ENCODE results near the gene MYO1A. TPM values are rescaled to one million over a fixed set of nuclear protein-coding genes. Genes with fewer than 3 reads are reported as not detected.
"Not testable (repeated sequence)": the region's sequence is repeated elsewhere in the genome, so short reads cannot be mapped to it uniquely, and the experiment has no call there.

MYO1A gene
- polyA plus RNA-seq, 3 donors, result 0.08 to 1.5 (median 0.11) TPM

DNA sequence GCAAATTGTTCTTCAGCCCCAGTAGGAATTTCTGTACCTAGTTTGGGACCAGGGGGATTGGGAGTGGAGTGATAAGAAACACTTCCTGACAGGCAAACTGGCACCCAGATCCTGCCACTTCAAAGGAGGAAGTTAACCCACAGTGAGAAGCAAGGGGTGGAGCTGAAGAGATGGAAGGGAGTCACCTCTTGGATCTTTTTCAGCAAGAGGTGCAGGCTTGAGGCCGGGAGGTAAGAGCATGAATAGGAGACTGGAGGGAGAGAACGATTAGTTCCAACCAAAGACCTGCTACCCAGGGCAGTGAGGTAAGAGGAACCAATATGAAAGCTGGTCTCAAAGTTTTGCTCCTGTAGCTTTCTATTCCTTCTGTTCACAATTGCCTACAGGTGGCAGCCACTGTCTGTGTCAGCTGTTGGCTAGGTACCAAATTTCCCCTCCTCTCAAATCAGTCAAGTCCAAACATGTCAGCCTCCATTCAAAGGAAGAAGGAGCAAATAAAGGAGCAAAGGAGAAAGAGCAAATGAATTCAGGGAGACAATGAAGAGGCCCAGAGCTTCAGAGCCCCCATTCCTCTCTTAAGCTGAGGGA lies 18.7 kb downstream of the MYO1A start:
- WGBS, 3 donors, result 18 to 26% (median 23%) methylated on average over 2 of the region's 2 CpGs
- no peak overlapping the region for H3K27ac ChIP-seq (ENCODE audit: low read depth, low read length)

DNA sequence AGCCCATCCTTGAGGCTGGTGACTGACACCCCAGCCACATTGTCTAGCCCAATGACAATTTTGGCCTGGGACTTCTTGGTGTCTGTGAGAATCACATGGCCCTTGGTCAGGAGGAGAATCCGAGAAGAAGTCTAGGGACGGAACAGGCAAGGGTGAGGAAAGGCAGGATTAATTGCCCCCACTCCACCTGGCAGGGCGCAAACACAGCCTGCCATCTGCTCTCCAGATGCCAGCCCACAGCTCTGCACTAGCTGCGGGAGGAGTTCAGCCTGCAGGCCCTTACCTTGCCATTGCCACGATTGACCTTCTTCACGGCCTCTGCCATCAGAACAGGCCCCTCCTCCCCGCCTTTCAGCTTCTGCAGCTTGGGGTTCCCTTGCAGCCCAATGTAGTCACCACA lies 20.5 kb downstream of the MYO1A start:
- 83 to 98% (median 95%) methylated on average over 7 of the region's 7 CpGs for WGBS, 3 donors
- H3K27ac ChIP-seq (ENCODE audit: low read depth, low read length), result no peak overlapping the region

DNA sequence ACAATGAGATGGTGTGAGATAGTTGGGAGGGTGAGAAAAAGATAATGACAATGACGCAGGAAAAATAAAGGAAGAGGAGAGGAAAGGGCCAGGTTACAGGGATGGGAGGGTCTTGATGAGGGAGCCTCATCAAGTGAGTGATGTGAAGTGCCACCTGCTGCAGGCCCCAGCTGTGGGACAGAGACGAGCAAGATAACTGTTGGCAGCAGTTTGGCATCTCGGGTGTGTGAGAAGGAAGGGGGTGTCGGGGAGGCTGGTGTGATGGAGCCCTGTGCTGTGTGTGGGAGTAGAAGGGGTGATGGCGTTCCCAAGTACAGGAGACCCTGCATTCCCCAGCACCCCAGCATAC lies 22.1 kb downstream of the MYO1A start:
- no peak overlapping the region for H3K27ac ChIP-seq (ENCODE audit: low read depth, low read length)

DNA sequence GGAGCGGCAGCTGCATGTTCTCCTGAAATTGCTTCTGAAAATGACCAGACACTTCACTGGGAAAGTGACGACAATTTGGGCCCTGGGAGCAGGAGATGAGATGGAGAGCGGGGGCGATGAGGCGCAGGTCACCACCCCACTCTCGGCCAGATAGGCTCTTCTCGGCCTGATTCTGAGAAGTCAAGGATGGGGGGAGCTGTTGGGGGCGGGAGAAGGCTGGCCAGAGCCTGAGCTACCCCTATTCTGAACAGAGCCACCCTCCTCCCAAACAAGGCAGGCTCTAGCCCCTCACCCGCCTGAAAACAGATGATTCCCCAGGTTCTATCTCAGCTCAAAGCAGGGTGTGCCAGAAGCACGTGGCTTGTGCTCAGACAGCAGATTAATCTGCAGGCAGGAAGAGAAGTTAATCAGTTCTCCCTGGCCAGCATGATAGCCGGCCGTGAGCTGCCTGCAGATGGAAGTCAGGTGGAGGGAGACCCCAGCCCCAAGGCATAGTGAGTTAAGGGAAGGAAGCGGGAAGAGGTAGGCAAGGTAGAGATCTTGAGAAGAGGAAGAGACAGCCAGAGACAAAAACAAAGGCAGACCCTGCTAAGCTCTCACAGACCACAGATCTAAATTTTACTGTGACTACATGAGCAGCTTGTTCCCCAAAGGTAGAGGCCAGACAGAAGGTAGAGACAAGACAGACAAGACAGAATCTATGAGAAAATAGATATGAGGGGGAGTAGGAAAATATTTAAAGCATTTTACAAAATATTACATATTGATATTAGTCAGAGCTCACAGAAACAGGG lies 22.7 kb downstream of the MYO1A start:
- WGBS, 3 donors, result 53 to 59% (median 56%) methylated on average over 13 of the region's 13 CpGs
- H3K27ac ChIP-seq (ENCODE audit: low read depth, low read length), result no peak overlapping the region

More for the DNA sequence above, 22.1 kb downstream of the MYO1A start:
- WGBS, 3 donors, result 56 to 77% (median 63%) methylated on average over 5 of the region's 5 CpGs

DNA sequence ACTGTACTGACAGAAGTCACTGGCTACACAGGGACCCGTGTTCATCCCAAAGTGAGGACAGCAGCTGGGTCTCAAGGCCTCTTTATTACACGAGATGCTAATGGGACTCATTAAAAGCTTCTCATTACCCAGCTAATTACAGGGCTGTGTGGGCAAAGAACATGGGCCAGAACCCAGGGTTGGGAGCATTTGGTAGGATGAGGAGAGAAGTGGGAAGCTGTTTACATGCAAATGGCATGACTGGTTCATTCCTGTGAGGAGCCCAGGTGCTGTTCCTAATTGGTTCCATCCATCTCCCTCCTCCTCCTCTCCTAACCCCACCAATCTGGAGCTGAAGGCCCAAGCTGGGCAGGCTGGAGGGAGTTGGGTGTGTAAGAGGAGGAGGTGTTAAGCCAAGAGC lies 24.7 kb downstream of the MYO1A start:
- H3K27ac ChIP-seq (ENCODE audit: low read depth, low read length), result no peak overlapping the region
- WGBS, 3 donors, result 70 to 86% (median 76%) methylated on average over 2 of the region's 2 CpGs

DNA sequence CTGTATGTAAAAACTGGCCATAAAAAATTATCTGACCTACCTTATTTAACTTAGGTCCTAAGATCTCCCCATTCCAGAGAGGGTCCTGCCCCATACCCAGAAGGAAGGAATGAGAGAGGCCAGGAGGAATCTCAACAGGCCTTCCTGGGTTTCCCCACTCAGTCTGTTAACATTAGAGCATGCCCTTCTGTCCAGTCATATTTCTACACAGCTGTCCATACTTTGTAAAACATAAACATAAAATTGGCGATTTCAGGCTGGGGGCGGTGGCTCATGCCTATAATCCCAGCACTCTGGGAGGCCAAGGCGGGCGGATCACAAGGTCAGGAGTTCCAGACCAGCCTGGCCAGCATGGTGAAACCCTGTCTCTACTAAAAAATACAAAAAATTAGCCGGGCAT lies 27.6 kb downstream of the MYO1A start:
- H3K27ac ChIP-seq (ENCODE audit: low read depth, low read length), result not testable (repeated sequence)

DNA sequence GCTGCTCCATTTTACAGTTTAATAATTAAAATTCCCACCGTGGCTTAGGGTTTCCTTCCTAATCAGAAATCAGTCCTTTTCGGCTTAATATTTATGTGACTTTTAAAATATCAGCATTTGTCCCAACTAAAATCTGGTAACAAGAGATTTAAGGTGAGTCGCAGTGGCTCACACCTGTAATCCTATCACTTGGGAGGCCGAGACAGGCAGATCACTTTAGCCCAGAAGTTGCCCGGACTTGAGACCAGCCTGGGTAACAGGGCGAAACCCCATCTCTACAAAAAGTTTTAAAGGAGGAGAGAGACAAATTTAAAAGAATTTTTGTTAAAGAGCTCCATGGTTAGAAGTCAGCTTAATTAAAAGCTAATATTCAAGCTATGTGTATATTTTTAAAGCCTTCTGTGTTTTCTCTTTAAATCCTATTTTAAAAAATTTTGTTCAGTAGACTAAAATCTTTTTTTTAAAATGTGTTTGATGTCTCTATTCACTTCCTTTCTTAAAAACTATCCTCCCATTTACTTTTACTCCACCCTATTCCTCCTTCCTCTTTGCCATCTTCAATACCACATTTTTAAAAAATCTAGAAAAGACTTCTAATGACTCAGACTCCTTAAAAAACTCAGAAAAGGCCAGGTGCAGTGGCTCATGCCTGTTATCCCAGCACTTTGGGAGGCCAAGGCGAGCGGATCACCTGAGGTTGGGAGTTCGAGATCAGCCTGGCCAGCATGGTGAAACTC lies 29.8 kb downstream of the MYO1A start:
- H3K27ac ChIP-seq (ENCODE audit: low read depth, low read length), result no peak overlapping the region
- 84 to 90% (median 90%) methylated on average over 9 of the region's 9 CpGs for WGBS, 3 donors

More for the DNA sequence above, 27.6 kb downstream of the MYO1A start:
- WGBS, 3 donors, result 91 to 95% (median 93%) methylated on average over 5 of the region's 5 CpGs

DNA sequence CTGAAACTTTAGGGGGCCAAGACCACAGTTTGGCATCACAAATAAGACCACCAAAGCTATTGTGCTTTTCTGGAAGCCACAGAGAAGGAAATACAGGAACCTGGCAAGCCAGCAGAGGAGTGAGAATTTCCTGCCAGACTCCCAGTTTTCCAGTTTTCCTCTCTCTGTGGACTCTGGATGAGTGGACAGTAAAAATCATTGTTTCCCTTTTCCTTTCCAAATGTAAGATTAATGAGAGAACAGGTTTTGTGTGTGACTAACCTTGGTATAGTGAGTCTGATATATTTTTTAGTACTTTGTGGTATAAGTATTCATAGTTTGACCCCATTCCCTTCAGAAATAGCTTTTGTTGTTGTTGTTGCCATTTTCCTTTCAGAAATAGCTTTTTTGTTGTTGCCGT lies 31.0 kb downstream of the MYO1A start:
- H3K27ac ChIP-seq (ENCODE audit: low read depth, low read length), result no peak overlapping the region
- WGBS, 3 donors, result 78 to 83% (median 78%) methylated on average over 1 of the region's 1 CpG

DNA sequence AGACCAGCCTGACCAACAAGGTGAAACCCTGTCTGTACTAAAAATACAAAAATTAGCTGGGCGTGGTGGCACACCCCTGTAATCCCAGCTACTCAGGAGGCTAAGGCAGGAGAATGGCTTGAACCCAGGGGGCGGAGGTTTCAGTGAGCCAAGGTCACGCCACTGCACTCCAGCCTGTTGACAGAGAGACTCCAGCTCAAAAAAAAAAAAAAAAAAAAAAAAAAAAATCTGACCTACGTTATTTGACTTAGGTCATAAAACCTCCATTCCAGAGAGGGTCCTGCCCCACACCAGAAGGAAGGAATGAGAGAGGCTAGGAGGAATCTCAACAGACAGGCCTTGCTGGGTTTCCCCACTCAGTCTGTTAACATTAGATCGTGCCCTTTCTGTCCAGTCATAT lies 31.6 kb downstream of the MYO1A start:
- not testable (repeated sequence) for H3K27ac ChIP-seq (ENCODE audit: low read depth, low read length)
- WGBS, 3 donors, result 77 to 88% (median 77%) methylated on average over 5 of the region's 5 CpGs

DNA sequence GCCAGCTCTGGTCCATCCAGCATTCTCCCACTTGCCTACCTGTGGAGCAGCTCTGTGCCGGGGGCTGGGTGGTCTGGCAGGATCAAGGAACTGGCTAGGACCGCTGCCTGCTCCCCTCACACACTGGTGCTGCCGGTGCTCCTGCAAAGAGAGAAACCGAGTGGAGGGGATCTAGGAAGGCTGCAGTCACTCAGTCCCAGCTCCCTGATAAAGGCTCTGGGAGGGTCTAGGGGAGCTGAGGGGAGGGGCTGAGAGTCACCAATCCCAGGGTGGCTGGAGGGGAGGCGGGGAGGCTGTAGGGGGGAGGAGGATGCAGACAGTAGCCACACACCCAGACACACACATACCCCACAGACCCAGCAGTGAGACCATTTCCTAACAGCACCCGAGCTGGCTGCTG lies 33.6 kb downstream of the MYO1A start, which contains the start of gene TAC3:
TAC3 (minus strand) TSS at position 182 of the 400 bp plus-strand sequence. CDS start 732 bp downstream, outside the sequence.
- 31 to 63% (median 49%) methylated on average over 5 to 6 of the region's 6 CpGs for WGBS, 3 donors
- H3K27ac ChIP-seq (ENCODE audit: low read depth, low read length), result no peak within 1 kb of the TSS

DNA sequence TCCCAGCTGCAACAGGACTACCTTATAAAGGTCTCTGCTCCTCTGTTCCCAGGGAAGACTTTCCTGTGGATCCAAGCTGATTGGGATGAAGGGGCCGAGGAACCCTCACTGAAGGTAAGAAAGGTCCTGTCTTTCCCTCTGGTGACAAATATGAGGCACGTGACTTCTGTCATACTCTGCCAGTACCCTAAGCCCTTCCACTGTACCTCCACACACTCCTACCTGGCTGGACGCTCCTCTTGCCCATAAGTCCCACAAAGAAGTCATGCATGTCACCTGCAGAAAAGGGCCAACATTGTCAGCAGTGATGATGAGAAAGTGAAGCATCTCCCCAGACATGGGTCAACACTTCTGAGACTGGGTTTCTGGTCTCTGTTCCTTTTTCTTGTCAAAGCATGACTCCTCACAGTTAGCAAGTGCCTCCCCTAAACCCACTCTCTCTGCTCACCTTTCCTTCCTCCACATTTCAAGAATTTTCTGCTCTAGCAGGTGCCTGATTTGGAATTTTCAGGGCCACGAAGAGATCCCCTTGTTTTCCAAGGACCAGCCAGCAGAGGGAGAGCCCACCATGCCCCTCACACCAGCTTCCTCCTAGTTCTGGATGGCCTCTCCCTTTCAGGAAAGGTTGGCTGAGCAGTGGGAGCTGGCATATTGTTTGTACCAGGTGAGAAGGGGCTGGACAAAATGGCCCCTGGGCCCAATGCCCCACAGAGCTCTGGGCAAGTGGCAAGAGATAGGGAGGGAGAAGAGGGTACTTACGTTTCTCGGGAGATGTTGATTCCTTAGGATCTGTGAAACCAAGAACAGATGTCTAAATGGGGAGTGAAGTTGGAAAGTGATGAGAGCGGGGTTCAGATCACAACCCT lies 37.1 kb downstream of the MYO1A start:
- WGBS, 3 donors, result 69 to 83% (median 80%) methylated on average over 7 of the region's 7 CpGs
- H3K27ac ChIP-seq (ENCODE audit: low read depth, low read length), result no peak overlapping the region

DNA sequence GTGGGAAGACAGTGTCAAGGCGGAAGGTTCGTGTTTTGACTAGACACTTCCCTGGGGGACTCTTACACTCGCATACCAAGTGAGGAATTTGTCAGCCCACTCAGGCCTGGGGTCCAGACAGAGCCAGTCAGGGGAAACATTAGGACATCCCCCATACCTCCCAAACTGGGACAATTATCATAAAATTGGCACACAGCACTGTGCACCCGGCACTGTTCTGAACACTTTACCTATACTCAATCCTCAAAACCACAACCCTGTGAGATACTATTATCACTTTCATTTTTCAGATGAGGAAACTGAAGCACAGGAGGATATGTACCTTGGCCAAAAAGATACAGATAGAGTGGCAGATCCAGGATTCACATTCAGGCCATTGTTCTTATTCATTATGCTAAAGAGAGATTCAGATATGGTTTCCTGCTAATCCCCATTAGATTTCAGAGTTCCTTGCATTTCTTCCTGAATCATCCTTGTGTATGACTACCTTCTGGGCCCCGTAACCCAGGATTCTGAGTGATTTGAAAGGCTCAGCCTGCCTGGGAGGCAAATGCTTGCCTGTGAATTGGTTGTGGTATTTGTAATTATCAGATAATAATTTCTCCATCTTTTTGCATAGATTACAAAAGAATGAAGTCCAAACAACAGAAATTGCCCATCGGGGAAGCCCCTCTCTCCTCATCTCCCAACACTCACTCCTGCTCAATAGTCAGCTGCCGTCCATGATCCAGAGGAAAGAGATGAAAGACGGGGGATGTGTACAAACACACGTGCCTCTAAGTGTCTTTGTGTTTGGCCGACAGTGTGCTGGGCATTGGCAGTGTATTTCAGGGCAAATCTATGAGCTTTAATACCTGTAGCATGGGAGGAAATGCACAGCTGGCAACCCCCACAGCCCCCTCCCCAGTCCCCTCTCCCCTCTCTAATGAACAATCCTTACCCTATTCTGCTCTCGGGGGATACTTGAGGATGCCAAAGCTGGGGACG lies 38.2 kb downstream of the MYO1A start:
- H3K27ac ChIP-seq (ENCODE audit: low read depth, low read length), result no peak overlapping the region
- WGBS, 3 donors, result 55 to 74% (median 70%) methylated on average over 12 of the region's 12 CpGs

DNA sequence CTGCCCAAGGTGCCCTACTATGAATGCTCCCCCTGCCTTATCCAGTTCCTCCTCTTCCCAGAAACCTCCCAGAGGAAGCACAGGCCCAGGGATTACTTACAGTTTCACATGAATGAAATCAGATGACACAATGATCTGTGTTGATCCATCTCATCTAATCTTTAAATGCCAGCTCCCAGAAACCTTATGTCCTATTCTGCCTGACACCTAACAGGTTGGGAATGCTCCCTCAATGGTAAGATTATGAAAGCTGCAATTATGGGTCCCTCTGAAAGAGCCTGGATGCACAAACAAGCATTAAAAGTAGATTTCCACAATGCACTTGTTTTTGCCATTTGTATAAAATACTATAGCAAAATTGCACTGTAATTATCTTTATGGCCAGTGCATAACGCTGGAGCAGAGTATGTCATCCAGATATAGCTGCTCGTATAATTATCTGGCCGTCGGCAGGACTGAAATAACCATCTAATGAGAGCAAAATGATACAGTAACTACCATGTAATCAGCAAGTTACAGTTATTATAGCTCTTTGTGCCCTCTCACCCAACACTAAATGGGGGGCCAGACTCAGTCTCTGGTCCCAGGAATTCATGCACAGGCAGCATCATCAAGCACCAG lies 39.2 kb downstream of the MYO1A start:
- no peak overlapping the region for H3K27ac ChIP-seq (ENCODE audit: low read depth, low read length)
- 84 to 93% (median 89%) methylated on average over 4 of the region's 4 CpGs for WGBS, 3 donors

DNA sequence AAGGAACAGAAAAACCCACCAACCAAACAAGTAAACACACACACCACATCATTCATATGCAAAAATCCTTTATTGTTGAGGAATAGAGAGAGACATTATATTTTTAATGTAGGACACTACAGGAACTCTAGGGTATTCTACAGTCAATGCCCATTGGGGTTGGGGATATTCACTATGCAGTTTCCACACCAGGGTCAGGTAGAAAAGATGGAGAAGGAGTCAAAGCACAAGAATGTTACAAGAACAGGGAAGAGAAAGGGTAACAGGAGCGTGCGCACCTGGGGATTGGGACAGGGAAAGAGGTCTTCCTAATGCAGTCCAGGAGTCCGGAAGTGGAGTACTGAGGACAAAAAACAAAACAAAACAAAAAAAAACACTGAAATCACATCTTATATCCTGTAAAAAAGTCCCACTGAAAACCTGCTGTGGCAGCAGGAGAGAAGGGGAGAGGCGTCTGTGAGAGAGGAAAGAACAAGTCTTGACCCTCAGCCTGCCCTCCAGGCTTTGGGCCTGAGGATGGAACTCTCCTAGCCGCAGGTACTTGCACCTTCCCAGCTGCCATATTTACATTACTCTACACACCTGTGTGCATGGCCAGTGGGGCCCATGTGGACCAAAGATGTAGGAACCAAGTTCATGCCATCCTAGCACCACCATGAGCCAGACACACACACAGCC lies 39.8 kb downstream of the MYO1A start:
- H3K27ac ChIP-seq (ENCODE audit: low read depth, low read length), result no peak overlapping the region
- WGBS, 3 donors, result 84 to 95% (median 93%) methylated on average over 5 of the region's 5 CpGs

DNA sequence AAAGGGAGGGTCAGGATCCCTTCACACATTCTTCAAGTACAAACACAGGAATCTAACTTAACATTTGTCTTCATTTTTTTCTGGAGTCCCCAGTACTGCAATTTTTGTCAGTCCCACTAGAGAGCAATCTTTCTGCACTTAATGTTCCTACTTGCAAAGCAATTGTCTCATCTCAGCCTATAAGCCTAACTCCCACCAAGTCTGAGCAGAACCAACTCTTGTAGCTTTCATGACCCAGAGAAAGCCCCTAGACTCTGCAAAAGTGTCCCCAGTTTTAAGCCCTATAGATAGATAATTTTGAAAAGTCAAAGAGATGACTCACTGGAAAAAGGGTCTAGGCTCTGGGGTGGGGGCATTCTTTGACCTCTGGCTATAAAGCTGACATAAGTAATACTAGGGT lies 41.8 kb downstream of the MYO1A start:
- no peak overlapping the region for H3K27ac ChIP-seq (ENCODE audit: low read depth, low read length)

DNA sequence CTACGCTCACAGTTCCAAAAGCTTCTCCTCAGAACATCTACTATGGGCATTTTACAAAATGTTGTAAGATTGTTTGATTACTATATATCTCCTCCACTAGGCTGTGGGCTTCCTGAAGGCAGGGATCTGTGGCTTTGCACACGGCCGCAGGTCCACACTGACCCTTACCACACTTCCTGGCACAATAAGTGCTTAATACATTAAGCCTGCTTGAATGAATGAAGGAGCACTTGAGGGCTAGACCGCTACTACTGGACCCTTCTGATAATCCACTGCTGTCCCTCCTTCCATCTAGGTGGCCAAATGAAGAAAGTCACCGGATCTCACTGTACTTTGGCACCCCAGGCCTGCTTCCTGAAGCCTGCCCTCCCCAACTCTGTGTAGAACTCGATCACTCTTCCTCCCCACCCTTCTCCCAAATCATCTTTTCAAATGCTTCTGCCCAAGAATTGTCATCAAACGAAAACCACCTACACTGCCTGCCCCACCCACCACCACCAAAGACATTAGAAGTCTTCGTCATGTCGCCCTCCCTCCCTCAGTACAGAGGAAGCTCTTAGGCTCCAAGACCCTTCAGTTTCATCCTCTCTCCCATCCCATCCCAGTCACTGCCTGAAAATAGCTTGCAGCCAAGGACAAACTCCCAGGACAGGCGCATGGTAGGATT lies 43.0 kb downstream of the MYO1A start:
- H3K27ac ChIP-seq (ENCODE audit: low read depth, low read length), result no peak overlapping the region
- 48 to 63% (median 51%) methylated on average over 10 of the region's 10 CpGs for WGBS, 3 donors

All from adipose tissue (tissue), 3 donors.